Endothelial cell of umbilical vein (primary cell): ENCODE results near the gene UCP1. TPM values are rescaled to one million over a fixed set of nuclear protein-coding genes. Genes with fewer than 3 reads are reported as not detected.
A peak's percentile ranks its signal among the peaks of the same experiment; 100 is the strongest.

ENCODE experiments used
- BruUV-seq: library from RNA; stranded (reverse); fragments of 400-500 nt; replicated peaks from 2 replicates; lab custom pipeline; 2021; lab: Mats Ljungman, UMichigan
- CTCF ChIA-PET: fragments of 300-600, 350-600 bp; sonication (Branson Sonifier 250); formaldehyde crosslinking; loops from one replicate; lab custom pipeline; 2021; ENCODE audit warnings: antibody characterized with exemption, inconsistent platforms; lab: Charles Lee
- POLR2A ChIA-PET: fragments of 300-600, 350-600 bp; sonication (Branson Sonifier 250); formaldehyde crosslinking; loops from one replicate; lab custom pipeline; 2021; ENCODE audit warnings: antibody characterized with exemption, inconsistent platforms; lab: Charles Lee
- DNase-seq: peaks from one replicate; pipeline ENCODE4 v3.0.0-alpha.2; 2011; ENCODE audit warnings: low read depth, low spot score
- FAIRE-seq: peaks from 2 replicates; lab custom pipeline; 2011; peaks lifted over from hg19 to GRCh38; lab: Jason Lieb, UNC
- H2AFZ ChIP-seq: 2 replicates; pipeline ENCODE4 v1.6.0; 2012; ENCODE audit warnings: low read depth, low read length, control low read depth, inconsistent platforms
- H3K27ac ChIP-seq: 2 replicates; pipeline ENCODE4 v1.5.1; 2011; ENCODE audit warnings: low read depth, mild to moderate bottlenecking, control low read depth, low read length, moderate library complexity; ENCODE audit not compliant: insufficient read depth
- H3K27me3 ChIP-seq, 2 experiments: 2 replicates each; pipeline versions ENCODE4 v1.6.0 to v1.6.1; 2011; ENCODE audit warnings: low read length in 2 of 2, mixed read lengths in 1 of 2; ENCODE audit not compliant: control insufficient read depth in 2 of 2, insufficient read depth in 2 of 2
- H3K36me3 ChIP-seq, 2 experiments: 2 replicates in 1 of 2; 3 replicates in 1 of 2; pipeline ENCODE4 v1.5.1; 2011; ENCODE audit warnings: low read length in 2 of 2, mild to moderate bottlenecking in 1 of 2, moderate library complexity in 1 of 2; ENCODE audit not compliant: control insufficient read depth in 2 of 2, insufficient read depth in 2 of 2; ENCODE audit errors: extremely low read depth in 1 of 2
- H3K4me1 ChIP-seq: 3 replicates; pipeline ENCODE4 v1.5.1; 2011; ENCODE audit warnings: mild to moderate bottlenecking, low read length; ENCODE audit not compliant: control insufficient read depth, insufficient read depth; ENCODE audit errors: extremely low read depth
- H3K4me2 ChIP-seq: 2 replicates; pipeline ENCODE4 v1.6.1; 2011; ENCODE audit warnings: low read length, control low read depth, mixed read lengths; ENCODE audit not compliant: insufficient read depth
- H3K4me3 ChIP-seq, 3 experiments: fragments of 200-600 bp in 1 of 3; sonication (generic), shearing (Covaris generic) in 1 of 3; replicated peaks in 1 of 3; 2 replicates each; pipeline ENCODE4 v1.5.1; 2011 to 2016; ENCODE audit warnings: control low read depth in 3 of 3, low read length in 3 of 3, mild to moderate bottlenecking in 2 of 3, inconsistent platforms in 1 of 3, low read depth in 1 of 3, moderate library complexity in 1 of 3; ENCODE audit not compliant: insufficient read depth in 1 of 3
- H3K79me2 ChIP-seq: 2 replicates; pipeline ENCODE4 v1.6.0; 2012; ENCODE audit warnings: low read length, inconsistent platforms; ENCODE audit not compliant: control insufficient read depth, insufficient read depth
- H3K9ac ChIP-seq: replicated peaks from 2 replicates; pipeline ENCODE3; 2011; ENCODE audit warnings: low read length, control low read depth; ENCODE audit not compliant: insufficient read depth; ENCODE audit errors: extremely low read depth
- H3K9me1 ChIP-seq: replicated peaks from 3 replicates; pipeline ENCODE4 v1.6.0; 2011; ENCODE audit warnings: mild to moderate bottlenecking, low read length; ENCODE audit not compliant: control insufficient read depth, insufficient read depth; ENCODE audit errors: extremely low read depth
- H3K9me3 ChIP-seq: replicated peaks from 2 replicates; pipeline ENCODE4 v1.5.1; 2012; ENCODE audit warnings: low read length, inconsistent platforms; ENCODE audit not compliant: control insufficient read depth, insufficient read depth
- H4K20me1 ChIP-seq: replicated peaks from 2 replicates; pipeline ENCODE3; 2011; ENCODE audit warnings: mild to moderate bottlenecking, low read length; ENCODE audit not compliant: control insufficient read depth, insufficient read depth; ENCODE audit errors: extremely low read depth
- EZH2 ChIP-seq: IDR thresholded peaks from 2 replicates; pipeline ENCODE4 v1.6.1; 2012; ENCODE audit warnings: borderline replicate concordance, low read depth, mild to moderate bottlenecking, moderate library complexity, low read length, inconsistent platforms; ENCODE audit not compliant: severe bottlenecking
- FOS ChIP-seq: IDR thresholded peaks from 2 replicates; pipeline ENCODE4 v1.6.1; 2011; ENCODE audit warnings: mild to moderate bottlenecking, low read length, moderate library complexity, borderline replicate concordance; ENCODE audit not compliant: insufficient read depth
- GATA2 ChIP-seq: IDR thresholded peaks from 2 replicates; pipeline ENCODE4 v1.7.0; 2011; ENCODE audit warnings: low read depth, mild to moderate bottlenecking, moderate library complexity, mixed read lengths, low read length; ENCODE audit not compliant: insufficient read length, insufficient read depth
- JUN ChIP-seq: IDR thresholded peaks from 2 replicates; pipeline ENCODE4 v1.6.1; 2011; ENCODE audit warnings: borderline replicate concordance, low read depth; ENCODE audit not compliant: insufficient read length, insufficient read depth
- MYC ChIP-seq: IDR thresholded peaks from one replicate; pipeline ENCODE4 v1.6.1; 2011; ENCODE audit warnings: mild to moderate bottlenecking, low read depth, low read length
- POLR2A ChIP-seq: IDR thresholded peaks from 2 replicates; pipeline ENCODE4 v1.6.1; 2012; ENCODE audit warnings: low read depth, mild to moderate bottlenecking, control low read depth, low read length
- POLR2AphosphoS5 ChIP-seq: IDR thresholded peaks from 2 replicates; pipeline ENCODE4 v1.6.1; 2012; ENCODE audit warnings: low read depth, mild to moderate bottlenecking, control low read depth, low read length, moderate library complexity; ENCODE audit not compliant: insufficient read depth
- dilution Hi-C: fragments of 300-500 bp; cut with MboI; formaldehyde crosslinking; loops from one replicate; pipeline ENCODE4 v1.15.0; 2019; ENCODE audit warnings: low sequenced_read_pairs; ENCODE audit not compliant: extremely low pct_ligation_motif_present
- intact Hi-C: fragments of 100-400 bp; cut with micrococcal nuclease; formaldehyde crosslinking; loops from one replicate; pipeline ENCODE4 v1.10.0; 2022
- polyA plus RNA-seq, 4 experiments: library from polyadenylated mRNA; depleted of rRNA in 3 of 4; stranded (reverse) in 3 of 4; unstranded in 1 of 4; fragments of >200 nt; gene quantifications; 2 replicates each; pipeline versions ENCODE4 v1.2.1 to v1.2.3, GENCODE V29; 2011 to 2012; ENCODE audit warnings: missing spikeins in 1 of 4
- total RNA-seq: library from RNA; stranded (reverse); gene quantifications from 2 replicates; pipeline ENCODE4 v1.2.3, GENCODE V29; 2021
- TF ChIP-seq, protein P1 (sequence below), 2 donors: IDR thresholded peaks; 1 replicate in 1 of 2; 2 replicates in 1 of 2; pipeline ENCODE4 v1.5.1; 2011; ENCODE audit warnings: low read length in 2 of 2, mild to moderate bottlenecking in 2 of 2, moderate library complexity in 2 of 2, control low read depth in 1 of 2, inconsistent platforms in 1 of 2, low read depth in 1 of 2; ENCODE audit not compliant: insufficient read depth in 1 of 2; ENCODE audit errors: extremely low read depth in 1 of 2
- TF ChIP-seq, protein P2 (sequence below): IDR thresholded peaks from 2 replicates; pipeline ENCODE4 v1.6.1; 2011; ENCODE audit not compliant: insufficient read depth, insufficient read length

Gene UCP1
- total and polyA plus RNA-seq, 2 donors (not counting 3 experiments of a cell fraction or from before 2014, with no cell fraction given) = not detected

GRCh38 chr4:140523857-140524742 lies 44.7 kb downstream of the UCP1 start, which contains the start of gene ELMOD2:
TSS of gene ELMOD2 (plus strand) at chr4:140524168. CDS start at chr4:140525429, 1,261 bp downstream.
- Histone ChIP-seq H3K27me3 (peaks cover 0 to 2% of the 10 kb centered on the region in 2 experiments), H3K4me2 (peak within 1 kb of the TSS; percentile 88), H4K20me1 (no peaks in the 10 kb centered on the region), H3K9me3 (no peaks in the 10 kb centered on the region), H3K36me3 (no peaks in the 10 kb centered on the region), H3K9me1 (no peaks in the 10 kb centered on the region), H2AFZ (peak within 1 kb of the TSS; percentile 79), H3K27ac (peak within 1 kb of the TSS; percentile 21), H3K79me2 (no peaks in the 10 kb centered on the region), H3K4me3 (peak within 1 kb of the TSS; percentile 38 to 87 (median 83)), H3K4me1 (peaks cover 14% of the 10 kb centered on the region), H3K9ac (peak within 1 kb of the TSS; percentile 83)
- BruUV-seq = TSS peak; percentile 61
- POLR2A ChIA-PET = interaction anchor here (1.1 to 1.2 kb wide), 2 partner anchors 9 to 151 kb away, joined by 3 to 4 read pairs; partner anchors contain the start of gene SCOC
- TF ChIP-seq MYC (no peak), POLR2AphosphoS5 (peak; percentile 88), POLR2A (peak; percentile 80), FOS (no peak), JUN (no peak), EZH2 (no peak), GATA2 (peak; percentile 85)
- TF ChIP-seq, protein P1, sequence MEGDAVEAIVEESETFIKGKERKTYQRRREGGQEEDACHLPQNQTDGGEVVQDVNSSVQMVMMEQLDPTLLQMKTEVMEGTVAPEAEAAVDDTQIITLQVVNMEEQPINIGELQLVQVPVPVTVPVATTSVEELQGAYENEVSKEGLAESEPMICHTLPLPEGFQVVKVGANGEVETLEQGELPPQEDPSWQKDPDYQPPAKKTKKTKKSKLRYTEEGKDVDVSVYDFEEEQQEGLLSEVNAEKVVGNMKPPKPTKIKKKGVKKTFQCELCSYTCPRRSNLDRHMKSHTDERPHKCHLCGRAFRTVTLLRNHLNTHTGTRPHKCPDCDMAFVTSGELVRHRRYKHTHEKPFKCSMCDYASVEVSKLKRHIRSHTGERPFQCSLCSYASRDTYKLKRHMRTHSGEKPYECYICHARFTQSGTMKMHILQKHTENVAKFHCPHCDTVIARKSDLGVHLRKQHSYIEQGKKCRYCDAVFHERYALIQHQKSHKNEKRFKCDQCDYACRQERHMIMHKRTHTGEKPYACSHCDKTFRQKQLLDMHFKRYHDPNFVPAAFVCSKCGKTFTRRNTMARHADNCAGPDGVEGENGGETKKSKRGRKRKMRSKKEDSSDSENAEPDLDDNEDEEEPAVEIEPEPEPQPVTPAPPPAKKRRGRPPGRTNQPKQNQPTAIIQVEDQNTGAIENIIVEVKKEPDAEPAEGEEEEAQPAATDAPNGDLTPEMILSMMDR (IDR thresholded peaks at IDR 0.05; ENCODE audit: extremely low read depth in 1 of 2, insufficient read depth in 1 of 2, low read depth in 1 of 2, low read length in 2 of 2) = peak; percentile 97 to 99
- TF ChIP-seq, protein P2, sequence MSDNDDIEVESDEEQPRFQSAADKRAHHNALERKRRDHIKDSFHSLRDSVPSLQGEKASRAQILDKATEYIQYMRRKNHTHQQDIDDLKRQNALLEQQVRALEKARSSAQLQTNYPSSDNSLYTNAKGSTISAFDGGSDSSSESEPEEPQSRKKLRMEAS = peak; percentile 65
- CTCF ChIA-PET = interaction anchor here (0.6 to 1.9 kb wide), 19 partner anchors 9 to 825 kb away, joined by 3 to 11 read pairs (median 4); partner anchors contain the start of gene CLGN
- DNase-seq (peak; percentile 97), FAIRE-seq (peak; percentile 94)
- dilution Hi-C loops (no loop called here), intact Hi-C loops (loop anchor here (1.0 to 2.0 kb wide), 6 partner anchors 87 to 609 kb away; partner anchors contain the start of genes CLGN, RNF150, SCOC and TBC1D9)
